Upper lobe of left lung (tissue), 6 donors: ENCODE results near the gene RAB33B. TPM values are rescaled to one million over a fixed set of nuclear protein-coding genes. Genes with fewer than 3 reads are reported as not detected.
A peak's percentile ranks its signal among the peaks of the same experiment; 100 is the strongest.

ENCODE experiments used
- ATAC-seq, 2 donors: fragments of 200-7000 bp; cut with Tn5 transposase; one replicate each; pipeline ENCODE4 v1.9.1; 2022; ENCODE audit warnings: mild to moderate bottlenecking in 2 of 2, moderate library complexity in 2 of 2; ENCODE audit not compliant: low FRiP score in 2 of 2
- DNase-seq, 2 donors: peaks; one replicate each; pipeline ENCODE4 v3.0.0-alpha.2; 2019 to 2020
- H3K27ac ChIP-seq, 4 donors: fragments of 200-600 bp; sonication (generic); one replicate each; pipeline ENCODE4 v1.5.1; 2016 to 2019
- H3K27me3 ChIP-seq, 4 donors: fragments of 200-600 bp; sonication (generic); one replicate each; pipeline ENCODE4 v1.5.1; 2017 to 2019
- H3K36me3 ChIP-seq, 4 donors: fragments of 200-600 bp; sonication (generic); one replicate each; pipeline ENCODE4 v1.5.1; 2016 to 2019
- H3K4me1 ChIP-seq, 4 donors: fragments of 200-600 bp; sonication (generic); one replicate each; pipeline ENCODE4 v1.5.1; 2018 to 2019
- H3K4me3 ChIP-seq, 4 donors: fragments of 200-600 bp; sonication (generic); one replicate each; pipeline ENCODE4 v1.5.1; 2017 to 2019; ENCODE audit warnings: mild to moderate bottlenecking in 2 of 4, moderate library complexity in 1 of 4
- H3K9me3 ChIP-seq, 4 donors: fragments of 200-600 bp; sonication (generic); one replicate each; pipeline ENCODE4 v1.5.1; 2018 to 2019
- EP300 ChIP-seq, 4 donors: sonication (generic); formaldehyde crosslinking; IDR thresholded peaks; one replicate each; pipeline ENCODE4 v1.5.1; 2017; ENCODE audit warnings: antibody characterized with exemption in 4 of 4, control low read depth in 2 of 4
- POLR2A ChIP-seq, 4 donors: fragments of 450-650 bp; IDR thresholded peaks; one replicate each; pipeline ENCODE4 v1.5.1; 2016 to 2017; ENCODE audit warnings: antibody characterized with exemption in 4 of 4, mild to moderate bottlenecking in 2 of 4
- POLR2AphosphoS5 ChIP-seq, 2 donors: sonication (generic); formaldehyde crosslinking; IDR thresholded peaks; one replicate each; pipeline ENCODE4 v1.5.1; 2017; ENCODE audit warnings: antibody characterized with exemption in 2 of 2
- WGBS, 2 donors: methylation state at CpG; one replicate each; pipeline ENCODE4 v1.1.5; 2017 to 2018; 5-methylcytosine and 5-hydroxymethylcytosine counted together
- total RNA-seq, 6 donors: library from RNA; depleted of rRNA in 4 of 6; stranded (reverse); fragments of >200 nt in 4 of 6; gene quantifications; one replicate each; pipeline versions ENCODE4 v1.1.0 to v1.2.1, GENCODE V29; 2016 to 2021
- TF ChIP-seq, protein P1 (sequence below), 6 experiments: fragments of 450-650 bp in 4 of 6; fragments of 200-600 bp in 2 of 6; sonication (generic) in 2 of 6; IDR thresholded peaks; one replicate each; pipeline ENCODE4 v1.5.1; 2016 to 2019; ENCODE audit warnings: antibody characterized with exemption in 6 of 6
- donor health status: DM: no; HTN: no; CAD: no; lungs with moderate emphysema.
- donor health status: DM: no; HTN: yes; CAD: no; lungs with severe emphysema.

The RAB33B gene
- total RNA-seq, 6 donors from 2014 or later = 8.3 to 19.1 (median 9.4) TPM

DNA sequence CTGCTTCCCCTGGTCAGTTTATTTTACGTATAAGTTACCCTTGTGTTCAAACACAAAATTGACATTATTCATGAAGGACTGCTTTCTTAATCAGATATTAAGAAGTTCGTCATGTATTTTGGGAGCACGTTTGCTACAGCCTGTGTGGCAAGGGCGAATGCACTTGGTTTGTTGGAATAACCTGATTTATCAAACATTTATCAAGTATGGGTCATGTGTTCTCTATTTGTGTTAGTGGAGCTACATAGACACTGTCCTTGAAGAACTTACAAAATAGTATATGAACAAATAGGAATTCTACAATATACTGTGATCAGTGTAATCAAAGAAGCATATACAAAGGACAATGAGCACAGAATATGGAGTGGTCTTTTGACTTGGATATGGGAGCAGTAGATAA, 22.4 kb downstream of the RAB33B start:
- TF ChIP-seq EP300 (IDR thresholded peaks at IDR 0.05) = no peak
- no peak for TF ChIP-seq POLR2A (IDR thresholded peaks at IDR 0.05)
- TF ChIP-seq, protein P1, sequence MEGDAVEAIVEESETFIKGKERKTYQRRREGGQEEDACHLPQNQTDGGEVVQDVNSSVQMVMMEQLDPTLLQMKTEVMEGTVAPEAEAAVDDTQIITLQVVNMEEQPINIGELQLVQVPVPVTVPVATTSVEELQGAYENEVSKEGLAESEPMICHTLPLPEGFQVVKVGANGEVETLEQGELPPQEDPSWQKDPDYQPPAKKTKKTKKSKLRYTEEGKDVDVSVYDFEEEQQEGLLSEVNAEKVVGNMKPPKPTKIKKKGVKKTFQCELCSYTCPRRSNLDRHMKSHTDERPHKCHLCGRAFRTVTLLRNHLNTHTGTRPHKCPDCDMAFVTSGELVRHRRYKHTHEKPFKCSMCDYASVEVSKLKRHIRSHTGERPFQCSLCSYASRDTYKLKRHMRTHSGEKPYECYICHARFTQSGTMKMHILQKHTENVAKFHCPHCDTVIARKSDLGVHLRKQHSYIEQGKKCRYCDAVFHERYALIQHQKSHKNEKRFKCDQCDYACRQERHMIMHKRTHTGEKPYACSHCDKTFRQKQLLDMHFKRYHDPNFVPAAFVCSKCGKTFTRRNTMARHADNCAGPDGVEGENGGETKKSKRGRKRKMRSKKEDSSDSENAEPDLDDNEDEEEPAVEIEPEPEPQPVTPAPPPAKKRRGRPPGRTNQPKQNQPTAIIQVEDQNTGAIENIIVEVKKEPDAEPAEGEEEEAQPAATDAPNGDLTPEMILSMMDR (IDR thresholded peaks at IDR 0.05) = no peak
- no peak for TF ChIP-seq POLR2AphosphoS5 (IDR thresholded peaks at IDR 0.05)
- Histone ChIP-seq H3K4me1 (no peaks in the 10 kb centered on the region), H3K27me3 (no peaks in the 10 kb centered on the region), H3K27ac (no peak overlapping the region), H3K36me3 (peaks cover 0 to 21% (median 9%) of the 10 kb centered on the region in 4 donors), H3K9me3 (no peaks in the 10 kb centered on the region), H3K4me3 (no peak overlapping the region)
- DNase-seq (no peak), ATAC-seq (no peak)
- 95 to 97% methylated on average over 4 of the region's 4 CpGs for WGBS, 2 donors

DNA sequence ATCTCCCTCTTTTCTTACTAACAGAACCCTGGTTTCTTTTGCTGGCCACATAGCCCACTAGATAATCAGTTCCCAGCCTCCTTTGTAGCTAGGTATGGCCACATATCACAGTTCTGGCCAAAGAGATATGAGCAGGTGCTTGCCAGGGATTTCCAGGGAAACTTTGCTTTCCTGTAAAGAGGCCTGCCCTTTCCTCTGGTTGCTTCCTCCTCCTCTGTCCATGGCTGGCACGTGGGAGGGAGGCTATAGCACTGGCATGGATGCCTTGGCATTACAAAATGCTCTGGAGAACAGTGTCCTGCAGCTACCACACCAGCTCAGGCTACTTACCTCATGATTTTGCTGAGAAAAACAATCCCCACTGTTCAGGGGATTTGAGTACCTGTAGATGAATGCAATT, 27.5 kb downstream of the RAB33B start:
- no peaks in the 10 kb centered on the region for H3K4me1 ChIP-seq
- no peaks in the 10 kb centered on the region for H3K36me3 ChIP-seq
- no peak overlapping the region for H3K27ac ChIP-seq
- no peaks in the 10 kb centered on the region for H3K9me3 ChIP-seq
- H3K27me3 ChIP-seq = no peaks in the 10 kb centered on the region
- TF ChIP-seq EP300 (IDR thresholded peaks at IDR 0.05) (no peak), POLR2A (IDR thresholded peaks at IDR 0.05) (no peak), POLR2AphosphoS5 (IDR thresholded peaks at IDR 0.05) (no peak)
- TF ChIP-seq, protein P1 (IDR thresholded peaks at IDR 0.05) = no peak
- 17 to 18% methylated on average over 1 of the region's 1 CpG for WGBS, 2 donors
- ATAC-seq = no peak
- DNase-seq = no peak
- H3K4me3 ChIP-seq = no peak overlapping the region

DNA sequence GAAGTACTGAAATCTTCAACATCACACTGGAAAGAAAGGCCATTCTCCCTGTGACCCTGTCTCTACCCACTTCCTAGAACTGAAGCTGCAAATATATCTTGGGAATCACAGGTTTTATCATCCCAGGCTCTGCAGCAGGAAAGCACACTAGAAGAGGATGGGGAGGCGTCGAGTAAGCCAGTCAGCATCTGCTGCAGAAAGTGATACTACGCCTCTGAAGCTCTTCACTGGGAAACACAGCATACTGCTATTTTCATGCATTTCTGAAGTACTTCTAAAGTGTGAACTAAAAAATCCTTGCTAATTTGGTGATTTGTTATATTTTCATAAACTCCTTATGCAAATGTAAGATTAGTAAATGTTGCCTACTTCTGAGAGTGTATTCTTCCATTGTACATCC, 29.1 kb downstream of the RAB33B start:
- Histone ChIP-seq H3K4me3 (no peak overlapping the region), H3K27me3 (no peaks in the 10 kb centered on the region), H3K9me3 (no peaks in the 10 kb centered on the region), H3K36me3 (no peaks in the 10 kb centered on the region), H3K4me1 (no peaks in the 10 kb centered on the region), H3K27ac (no peak overlapping the region)
- no peak for ATAC-seq
- WGBS, 2 donors = 86 to 96% methylated on average over 3 of the region's 3 CpGs
- no peak for DNase-seq
- TF ChIP-seq POLR2AphosphoS5 (IDR thresholded peaks at IDR 0.05) (no peak), EP300 (IDR thresholded peaks at IDR 0.05) (no peak), POLR2A (IDR thresholded peaks at IDR 0.05) (no peak)
- TF ChIP-seq, protein P1 (IDR thresholded peaks at IDR 0.05) = no peak

DNA sequence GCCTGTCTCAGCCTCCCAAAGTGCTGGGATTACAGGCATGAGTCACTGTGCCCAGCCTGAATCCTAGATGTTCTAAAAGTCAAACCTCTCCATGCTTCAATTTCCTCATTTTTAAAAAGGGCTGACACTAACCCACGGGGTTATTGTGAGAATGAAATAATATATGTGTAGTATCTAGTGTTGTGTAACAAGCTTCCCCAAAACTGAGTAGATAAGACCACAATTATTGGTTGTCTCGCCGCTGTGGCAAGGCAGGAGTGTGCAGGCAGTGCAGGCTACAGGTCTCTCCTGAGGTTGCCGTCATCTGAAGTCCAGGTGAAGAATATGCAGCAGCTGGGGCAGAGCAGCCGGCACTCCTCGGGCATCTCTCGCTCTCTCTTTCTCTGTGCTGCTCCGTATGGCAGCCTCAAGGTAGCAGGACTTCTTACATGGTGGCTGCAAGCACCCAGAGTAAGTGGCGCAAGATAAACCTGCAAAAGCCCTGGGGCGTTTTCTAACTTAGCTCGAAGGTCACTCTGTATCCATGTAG, 30.9 kb downstream of the RAB33B start:
- no peaks in the 10 kb centered on the region for H3K9me3 ChIP-seq
- no peak overlapping the region for H3K4me3 ChIP-seq
- 79 to 95% methylated on average over 10 to 11 of the region's 11 CpGs for WGBS, 2 donors
- no peaks in the 10 kb centered on the region for H3K4me1 ChIP-seq
- no peaks in the 10 kb centered on the region for H3K27me3 ChIP-seq
- no peaks in the 10 kb centered on the region for H3K36me3 ChIP-seq
- H3K27ac ChIP-seq = no peak overlapping the region
- ATAC-seq = peak in 1 of 2 donors; percentile 14
- TF ChIP-seq POLR2A (IDR thresholded peaks at IDR 0.05) = no peak
- TF ChIP-seq, protein P1 (IDR thresholded peaks at IDR 0.05) = no peak
- no peak for DNase-seq

DNA sequence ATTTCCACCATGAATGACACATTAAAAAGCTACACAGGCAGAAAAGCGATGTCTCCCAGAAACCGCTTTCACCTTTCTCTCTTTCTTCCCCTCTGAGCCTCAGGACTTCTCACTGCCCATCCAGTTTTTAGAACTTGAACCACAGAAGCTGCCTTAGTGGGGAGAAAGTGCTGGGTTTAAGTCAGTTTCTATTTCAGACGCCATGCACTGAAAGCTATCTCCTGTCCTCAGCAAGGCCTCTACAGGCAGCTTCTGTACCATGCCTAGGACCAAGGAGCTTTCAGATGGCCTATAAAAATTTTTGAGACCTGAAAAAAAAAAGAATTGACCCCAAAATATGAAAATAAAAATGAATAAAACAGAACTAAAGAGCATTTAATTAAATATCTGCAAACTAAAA, 34.5 kb downstream of the RAB33B start:
- 93 to 99% methylated on average over 3 of the region's 3 CpGs for WGBS, 2 donors
- Histone ChIP-seq H3K4me3 (no peak overlapping the region), H3K27ac (no peak overlapping the region), H3K4me1 (no peaks in the 10 kb centered on the region), H3K9me3 (no peaks in the 10 kb centered on the region), H3K27me3 (no peaks in the 10 kb centered on the region), H3K36me3 (no peaks in the 10 kb centered on the region)
- no peak for ATAC-seq
- TF ChIP-seq EP300 (IDR thresholded peaks at IDR 0.05) (no peak), POLR2AphosphoS5 (IDR thresholded peaks at IDR 0.05) (no peak), POLR2A (IDR thresholded peaks at IDR 0.05) (no peak)
- TF ChIP-seq, protein P1 (IDR thresholded peaks at IDR 0.05) = no peak
- no peak for DNase-seq
